HPDE6-E6E7 (cell line): ENCODE results near the gene CABLES1.
A peak's percentile ranks its signal among the peaks of the same experiment; 100 is the strongest.
"Not testable (repeated sequence)": the region's sequence is repeated elsewhere in the genome, so short reads cannot be mapped to it uniquely, and the experiment has no call there.

Source experiments
- DNase-seq: peaks from one replicate; pipeline ENCODE4 v3.0.0; 2011; ENCODE audit warnings: missing footprints; ENCODE audit errors: extremely low spot score

Gene CABLES1, protein sequence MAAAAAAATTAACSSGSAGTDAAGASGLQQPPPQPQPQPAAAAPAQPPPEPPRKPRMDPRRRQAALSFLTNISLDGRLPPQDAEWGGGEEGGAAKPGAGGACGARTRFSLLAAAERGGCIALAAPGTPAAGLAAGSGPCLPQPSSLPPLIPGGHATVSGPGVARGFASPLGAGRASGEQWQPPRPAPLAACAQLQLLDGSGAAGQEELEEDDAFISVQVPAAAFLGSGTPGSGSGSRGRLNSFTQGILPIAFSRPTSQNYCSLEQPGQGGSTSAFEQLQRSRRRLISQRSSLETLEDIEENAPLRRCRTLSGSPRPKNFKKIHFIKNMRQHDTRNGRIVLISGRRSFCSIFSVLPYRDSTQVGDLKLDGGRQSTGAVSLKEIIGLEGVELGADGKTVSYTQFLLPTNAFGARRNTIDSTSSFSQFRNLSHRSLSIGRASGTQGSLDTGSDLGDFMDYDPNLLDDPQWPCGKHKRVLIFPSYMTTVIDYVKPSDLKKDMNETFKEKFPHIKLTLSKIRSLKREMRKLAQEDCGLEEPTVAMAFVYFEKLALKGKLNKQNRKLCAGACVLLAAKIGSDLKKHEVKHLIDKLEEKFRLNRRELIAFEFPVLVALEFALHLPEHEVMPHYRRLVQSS

DNA sequence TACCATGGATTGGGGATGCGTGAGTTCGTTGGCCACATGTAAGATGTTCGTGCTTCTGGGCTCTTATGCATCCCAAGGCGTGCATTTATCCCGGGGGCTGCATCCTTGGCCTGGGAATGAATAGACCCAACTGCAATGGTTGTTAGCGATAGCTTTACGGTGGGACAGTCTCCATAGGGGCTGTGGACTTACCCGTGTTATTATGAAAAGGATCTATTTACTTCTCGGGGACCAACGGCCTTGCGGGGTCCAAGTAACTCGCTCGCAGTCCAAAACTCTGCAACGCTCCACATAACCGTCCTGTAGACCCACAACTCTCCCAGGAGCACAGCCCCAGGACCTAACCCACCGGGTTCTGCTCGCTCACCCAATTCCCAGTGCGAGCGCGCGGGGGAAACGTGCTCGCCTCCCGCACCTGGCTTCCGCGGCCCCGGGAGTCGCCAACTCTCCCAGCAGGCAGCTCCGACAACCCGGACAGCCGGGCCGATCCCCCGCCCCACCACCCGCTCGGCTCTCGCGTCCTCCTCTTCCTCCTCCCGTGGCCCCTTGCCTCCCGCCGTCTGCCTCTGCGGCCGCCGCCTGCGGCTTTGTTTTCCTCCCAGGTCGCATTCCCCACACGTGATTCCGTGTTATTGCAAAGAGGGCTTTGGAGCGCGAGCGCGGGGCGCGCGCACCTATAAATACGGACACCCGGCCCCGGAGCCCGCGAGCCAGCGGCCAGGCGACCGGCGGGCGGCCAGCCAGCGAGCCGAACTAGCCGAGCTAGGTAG lies at the start of gene CABLES1:
Gene CABLES1, plus strand, starts transcription at position 706 of the 770 bp plus-strand sequence. CDS start 278 bp downstream, outside the sequence.
- peak; percentile 17 for DNase-seq

DNA sequence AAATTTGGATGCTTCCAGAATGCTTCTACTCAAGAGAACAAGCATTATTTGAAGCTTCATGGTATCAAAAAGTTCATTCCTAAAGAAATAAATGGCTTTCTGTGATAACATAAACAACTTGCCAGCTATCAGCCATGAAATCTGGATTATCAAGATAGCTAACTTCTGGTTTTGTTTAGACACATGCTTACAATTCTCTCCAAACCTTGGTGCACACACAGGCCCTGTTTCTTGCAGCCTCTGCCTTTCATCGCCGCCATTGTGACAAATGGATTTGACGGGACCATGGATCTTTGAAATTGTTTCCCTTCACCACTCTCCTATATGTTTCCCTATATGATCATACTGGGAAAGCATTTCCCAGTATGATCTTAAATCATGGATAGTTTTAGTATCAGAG lies 47.9 kb upstream of the CABLES1 start:
- no peak for DNase-seq

DNA sequence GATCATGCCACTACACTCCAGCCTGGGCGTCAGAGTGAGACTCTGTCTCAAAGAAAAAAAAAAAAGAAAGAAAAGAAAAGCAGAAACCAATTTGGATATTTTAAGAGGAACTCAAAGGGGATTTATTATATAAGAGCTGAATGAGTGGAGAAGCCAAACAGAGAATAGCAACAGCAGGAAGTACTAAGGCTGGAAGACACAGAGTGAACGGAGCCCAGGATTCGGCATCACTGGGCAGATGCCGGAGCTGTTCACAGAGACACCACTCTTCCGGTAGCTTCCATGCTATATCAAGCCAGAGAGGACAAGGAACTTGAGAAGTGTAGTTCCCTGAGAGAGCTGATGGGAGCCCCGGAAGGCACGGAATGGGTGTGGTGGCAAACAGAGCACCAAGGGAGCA lies 47.0 kb upstream of the CABLES1 start:
- no peak for DNase-seq

DNA sequence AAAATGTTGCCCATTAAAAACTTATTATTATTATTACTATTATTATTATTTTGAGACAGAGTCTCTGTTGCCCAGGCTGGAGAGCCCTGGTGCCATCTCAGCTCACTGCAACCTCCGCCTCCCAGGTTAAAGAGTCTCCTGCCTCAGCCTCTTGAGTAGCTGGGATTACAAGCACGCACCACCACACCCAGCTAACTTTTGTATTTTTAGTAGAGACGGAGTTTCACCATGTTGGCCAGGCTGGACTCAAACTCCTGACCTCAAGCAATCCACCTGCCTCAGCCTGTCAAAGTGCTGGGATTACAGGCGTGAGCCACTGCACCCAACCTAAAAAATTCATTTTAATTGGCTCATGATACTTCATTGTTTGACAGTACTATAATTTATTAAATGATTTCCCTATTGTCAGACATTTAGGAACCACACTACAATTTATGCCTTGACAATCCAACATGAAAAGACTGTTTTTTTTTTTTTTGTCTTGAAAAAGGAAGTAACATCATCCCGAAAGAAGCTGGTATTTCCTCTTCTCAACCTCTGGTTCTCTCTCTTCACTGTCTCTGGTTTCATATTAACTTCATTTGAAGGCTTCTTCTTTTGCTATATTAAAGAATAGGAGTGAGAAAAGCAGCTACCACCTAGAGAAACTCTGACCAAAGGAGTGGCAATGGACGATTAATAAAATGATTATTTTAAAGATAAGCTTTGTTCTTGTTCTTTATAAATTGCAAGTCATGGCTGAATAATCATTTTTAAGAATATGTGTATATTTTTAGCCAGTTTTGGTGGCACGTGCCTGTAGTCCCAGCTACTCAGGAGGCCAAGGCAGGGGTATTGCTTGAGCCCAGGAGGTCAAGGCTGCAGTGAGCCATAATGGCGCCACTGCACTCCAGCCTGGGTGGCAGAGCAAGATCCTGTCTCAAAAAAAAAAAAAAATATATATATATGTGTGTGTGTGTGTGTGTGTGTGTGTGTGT lies 44.0 kb upstream of the CABLES1 start:
- DNase-seq = not testable (repeated sequence)

DNA sequence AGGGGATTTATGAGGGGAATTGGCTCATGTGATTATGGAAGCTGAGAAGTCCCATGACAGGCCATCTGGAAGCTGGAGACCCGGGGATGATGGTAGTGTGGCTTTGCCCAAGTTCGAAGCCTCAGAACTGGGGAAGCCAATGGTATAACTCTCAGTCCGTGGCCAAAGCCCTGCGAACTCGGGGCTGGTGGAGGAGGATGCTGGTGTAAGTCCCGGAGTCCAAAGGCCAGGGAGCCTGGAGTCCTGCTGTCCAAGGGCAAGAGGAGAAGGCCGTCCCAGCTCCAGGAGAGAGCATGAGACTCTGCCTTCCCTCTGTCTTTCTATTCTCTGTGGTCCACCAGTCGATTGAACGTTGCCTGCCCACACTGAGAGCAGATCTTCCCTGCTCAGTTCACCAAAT lies 43.2 kb upstream of the CABLES1 start:
- DNase-seq = no peak

DNA sequence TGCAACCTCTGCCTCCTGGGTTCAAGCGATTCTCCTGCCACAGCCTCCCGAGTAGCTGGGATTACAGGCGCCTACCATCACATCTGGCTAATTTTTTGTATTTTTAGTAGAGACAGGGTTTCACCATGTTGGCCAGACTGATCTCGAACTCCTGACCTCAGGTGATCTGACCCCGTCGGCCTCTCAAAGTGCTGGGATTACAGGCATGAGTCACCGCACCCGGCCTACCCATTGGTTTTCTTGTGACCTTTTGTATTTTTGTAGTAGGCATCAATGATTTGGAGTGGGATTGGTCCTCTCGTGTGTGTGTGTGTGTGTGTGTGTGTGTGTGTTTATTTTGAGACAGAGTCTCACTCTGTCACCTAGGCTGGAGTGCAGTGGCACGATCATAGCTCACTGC lies 42.2 kb upstream of the CABLES1 start:
- not testable (repeated sequence) for DNase-seq

DNA sequence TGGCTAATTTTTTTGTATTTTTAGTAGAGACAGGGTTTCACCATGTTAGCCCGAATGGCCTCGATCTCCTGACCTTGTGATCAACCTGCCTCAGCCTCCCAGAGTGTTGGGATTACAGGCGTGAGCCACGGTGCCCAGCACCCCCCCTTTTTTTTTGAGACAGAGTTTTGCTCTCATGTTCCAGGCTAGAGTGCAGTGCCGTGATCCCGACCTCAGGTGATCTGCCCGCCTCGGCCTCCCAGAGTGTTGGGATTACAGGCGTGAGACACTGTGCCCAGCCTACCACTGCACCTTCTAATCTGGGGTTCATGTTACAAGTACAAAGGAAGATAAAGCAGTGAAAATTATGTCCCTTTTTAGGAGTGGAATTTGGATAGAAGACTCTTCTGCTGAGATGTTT lies 41.5 kb upstream of the CABLES1 start:
- no peak for DNase-seq

DNA sequence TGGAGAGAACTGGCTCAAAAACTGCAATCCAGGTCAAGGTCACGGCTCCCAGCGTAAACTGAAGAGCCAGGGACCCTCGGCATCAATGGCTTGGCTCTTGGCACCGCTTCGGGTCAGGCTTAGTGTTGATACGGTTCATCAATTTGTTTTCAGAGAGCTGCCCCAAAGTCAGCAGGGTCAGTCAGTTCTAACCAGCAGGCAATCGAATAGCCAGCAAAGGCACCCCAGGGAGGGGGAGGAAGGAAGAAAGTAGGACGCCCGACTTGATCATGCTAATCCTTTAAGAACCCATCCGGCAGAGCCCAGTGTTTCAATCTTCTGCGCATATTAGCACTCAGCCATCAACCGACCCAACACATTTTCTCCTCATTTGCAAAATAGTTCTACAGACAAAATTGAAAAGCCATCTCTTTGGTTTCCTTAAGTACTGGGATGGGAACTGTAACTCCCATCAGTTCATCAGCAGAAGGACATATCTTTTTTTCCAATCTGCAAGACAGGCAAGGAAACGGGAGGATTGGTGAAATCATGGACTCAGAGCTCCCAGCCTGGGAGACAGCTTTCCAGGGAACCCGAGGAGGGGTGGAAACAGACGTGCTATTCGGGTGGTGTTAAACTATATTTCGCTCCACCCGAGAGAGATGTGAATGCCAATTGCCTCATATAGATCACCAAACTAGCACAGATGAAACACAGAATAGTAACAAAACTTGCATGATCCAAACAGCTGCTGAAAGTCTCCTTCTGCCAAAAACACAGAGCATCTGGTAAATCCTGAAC lies 40.7 kb upstream of the CABLES1 start:
- DNase-seq = no peak

DNA sequence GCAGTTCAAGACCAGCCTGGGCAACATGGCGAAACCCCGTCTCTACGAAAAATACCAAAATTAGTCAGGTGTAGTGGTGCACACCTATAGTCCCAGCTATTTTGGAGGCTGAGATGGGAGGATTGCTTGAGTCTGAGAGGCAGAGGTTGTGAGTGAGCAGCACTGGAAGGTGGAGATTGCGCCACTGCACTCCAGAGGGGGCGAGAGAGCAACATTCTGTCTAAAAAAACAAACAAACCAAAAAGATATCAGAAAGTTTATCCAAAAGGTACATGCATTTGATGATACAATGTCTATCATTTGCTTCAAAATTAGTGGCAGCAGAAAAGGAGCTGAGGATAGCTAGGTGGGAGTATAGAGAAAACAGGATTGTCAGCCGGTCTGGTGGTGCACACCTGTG lies 39.8 kb upstream of the CABLES1 start:
- DNase-seq = no peak

DNA sequence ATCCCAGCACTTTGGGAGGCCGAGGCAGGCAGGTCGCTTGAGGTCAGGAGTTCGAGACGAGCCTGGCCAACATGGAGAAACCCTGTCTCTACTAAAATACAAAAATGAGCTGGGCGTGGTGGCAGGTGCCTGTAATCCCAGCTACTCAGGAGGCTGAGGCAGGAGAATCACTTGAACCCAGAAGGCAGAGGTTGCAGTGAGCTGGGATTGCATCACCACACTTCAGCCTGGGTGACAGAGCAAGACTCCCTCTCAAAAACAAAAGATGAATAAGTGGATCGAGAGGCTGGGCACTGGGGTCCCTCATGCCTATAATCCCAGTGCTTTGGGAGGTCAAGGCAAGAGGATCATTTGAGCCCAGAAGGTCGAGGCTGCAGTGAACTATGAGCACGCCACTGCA lies 38.3 kb upstream of the CABLES1 start:
- DNase-seq = not testable (repeated sequence)

DNA sequence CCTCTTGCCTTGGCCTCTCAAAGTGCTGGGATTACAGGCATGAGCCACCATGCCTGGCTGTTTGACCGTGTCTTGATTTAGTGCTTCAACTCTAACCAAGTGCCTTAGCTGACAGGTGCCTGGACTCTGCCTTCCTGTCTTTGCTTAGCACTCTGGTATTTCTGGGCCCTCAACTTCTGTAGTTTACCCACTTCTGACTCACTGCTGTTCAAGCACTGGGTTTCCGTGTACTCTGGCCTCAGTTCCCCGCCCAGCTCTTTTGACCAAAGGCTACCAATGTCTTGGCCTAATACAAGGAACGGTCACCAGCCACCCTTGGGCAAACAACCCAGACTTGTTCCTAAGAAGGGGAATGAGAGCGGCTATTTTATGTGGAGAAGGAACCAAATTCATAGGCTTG lies 35.7 kb upstream of the CABLES1 start:
- peak; percentile 28 for DNase-seq

DNA sequence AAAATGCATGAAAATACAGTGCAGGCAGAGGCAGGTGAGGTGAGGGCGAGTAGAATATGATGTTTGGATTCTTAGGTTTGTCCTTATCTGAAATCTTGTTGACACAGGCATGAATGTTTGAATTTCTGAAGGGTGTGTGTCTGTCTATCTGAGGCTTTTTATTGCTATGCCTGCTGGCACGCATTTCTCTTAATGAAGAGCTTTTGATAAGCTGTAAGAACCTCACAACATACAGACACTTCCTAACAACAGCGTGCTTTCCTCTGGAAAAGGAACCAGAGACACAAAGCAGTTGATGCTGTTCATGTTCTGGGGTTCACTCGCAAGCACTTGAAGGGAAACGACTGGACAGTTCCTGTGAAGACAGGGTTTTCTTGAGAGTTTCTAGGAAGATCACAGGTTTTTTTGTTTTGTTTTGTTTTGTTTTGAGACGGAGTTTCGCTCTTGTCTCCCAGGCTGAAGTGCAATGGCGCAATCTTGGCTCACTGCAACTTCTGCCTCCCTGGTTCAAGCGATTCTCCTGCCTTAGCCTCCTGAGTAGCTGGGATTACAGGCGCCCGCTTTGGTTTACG lies 33.3 kb upstream of the CABLES1 start:
- DNase-seq = no peak

DNA sequence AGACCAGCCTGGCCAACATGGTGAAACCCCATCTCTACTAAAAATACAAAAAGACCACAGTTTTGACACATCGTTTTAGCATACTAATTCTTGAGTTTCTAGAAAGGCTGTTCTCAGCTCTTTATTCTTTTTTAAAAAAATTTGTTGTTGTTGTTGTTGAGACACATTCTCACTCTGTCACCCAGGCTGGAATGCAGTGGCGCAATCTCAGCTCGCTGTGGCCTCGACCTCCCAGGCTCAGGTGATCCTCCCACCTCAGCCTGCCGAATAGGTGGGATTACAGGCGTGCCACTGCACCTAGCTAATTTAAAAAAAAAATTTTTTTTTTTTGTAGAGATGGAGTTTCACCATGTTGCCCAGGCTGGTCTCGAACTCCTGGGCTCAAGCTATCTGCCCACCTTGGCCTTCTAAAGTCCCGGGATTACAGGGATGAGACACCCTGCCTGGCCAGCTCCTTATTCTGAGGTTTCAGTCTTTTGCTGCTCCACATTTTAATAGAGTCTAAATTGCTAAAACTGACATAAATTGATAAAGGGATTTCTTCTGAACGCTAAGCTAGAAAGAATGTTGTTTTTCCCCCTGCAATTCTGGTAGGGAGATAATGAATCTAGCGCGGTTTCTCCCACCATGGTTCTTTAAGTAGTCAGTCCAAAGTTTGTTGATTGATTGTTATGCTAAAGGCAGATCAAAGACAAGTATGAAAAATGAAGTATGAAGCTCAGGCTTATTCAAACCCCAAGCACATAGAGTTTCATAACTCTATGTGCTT lies 32.6 kb upstream of the CABLES1 start:
- no peak for DNase-seq

DNA sequence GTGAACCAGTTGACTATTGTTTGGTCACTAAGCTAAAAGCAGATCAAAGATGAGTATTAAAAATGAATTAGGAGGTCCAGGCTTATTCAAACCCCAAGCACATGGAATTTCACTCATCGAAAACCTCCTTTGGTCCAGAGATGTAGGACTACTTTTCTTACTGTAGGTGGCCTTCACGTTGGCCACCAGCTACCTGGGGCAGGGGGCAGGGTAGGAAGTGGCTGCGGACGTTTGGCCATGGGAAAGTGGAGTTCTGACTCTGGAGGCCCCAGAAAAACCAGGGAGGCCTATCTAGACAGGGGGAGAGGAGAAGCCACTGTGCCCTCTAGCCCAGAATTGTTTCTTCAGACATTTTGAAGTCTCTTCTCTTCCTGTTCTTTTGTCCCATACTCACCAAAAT lies 31.8 kb upstream of the CABLES1 start:
- DNase-seq = no peak

DNA sequence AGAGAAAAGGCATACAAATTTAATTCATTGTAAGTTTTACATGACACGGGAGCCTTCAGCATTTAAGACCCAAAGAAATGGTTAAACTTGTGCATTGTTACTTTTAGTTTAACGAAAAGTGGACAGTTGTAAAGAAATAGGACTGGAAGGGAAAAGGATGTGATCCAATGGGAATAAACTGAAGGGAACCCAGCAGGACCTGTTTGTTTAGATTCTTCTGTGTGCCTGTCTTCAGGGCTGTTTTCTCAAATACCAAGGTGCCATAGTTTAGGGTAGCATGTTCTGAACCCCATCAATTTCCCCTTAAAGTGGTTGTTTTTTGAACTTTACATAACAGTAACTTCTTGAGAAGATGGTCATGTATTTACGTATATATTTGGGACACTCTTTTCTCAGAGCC lies 30.3 kb upstream of the CABLES1 start:
- DNase-seq = no peak

DNA sequence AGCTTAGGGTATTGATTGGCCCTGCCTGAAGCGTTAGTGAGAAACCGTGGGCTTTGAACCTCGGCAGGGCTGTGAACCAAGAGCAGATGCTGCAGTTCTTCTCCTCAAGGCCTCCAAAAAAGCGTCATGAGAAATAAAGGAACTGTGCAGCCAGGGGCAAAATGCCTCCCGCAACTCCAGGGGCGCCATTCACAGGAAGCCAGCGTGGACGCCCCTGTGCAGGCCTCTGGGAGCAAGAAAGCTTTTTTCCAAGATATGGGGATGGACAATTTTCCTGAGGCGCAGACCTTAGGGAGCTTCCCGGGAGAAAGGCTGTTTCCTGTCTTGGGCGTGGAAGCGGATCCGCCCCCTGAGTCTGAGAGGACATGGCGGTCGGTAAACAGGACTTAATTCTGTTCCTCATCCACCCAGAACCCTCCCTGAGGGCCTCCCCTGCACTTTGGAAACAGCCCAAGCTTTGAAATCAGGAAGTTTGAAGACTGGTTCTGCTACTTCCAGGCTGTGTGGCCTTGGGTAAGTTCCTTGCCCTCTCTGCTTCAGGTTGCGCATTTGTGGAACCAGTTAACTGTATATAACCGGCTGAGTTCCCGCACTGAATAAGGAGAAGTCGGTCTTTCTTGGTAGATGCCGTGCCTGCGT lies 29.6 kb upstream of the CABLES1 start:
- no peak for DNase-seq

DNA sequence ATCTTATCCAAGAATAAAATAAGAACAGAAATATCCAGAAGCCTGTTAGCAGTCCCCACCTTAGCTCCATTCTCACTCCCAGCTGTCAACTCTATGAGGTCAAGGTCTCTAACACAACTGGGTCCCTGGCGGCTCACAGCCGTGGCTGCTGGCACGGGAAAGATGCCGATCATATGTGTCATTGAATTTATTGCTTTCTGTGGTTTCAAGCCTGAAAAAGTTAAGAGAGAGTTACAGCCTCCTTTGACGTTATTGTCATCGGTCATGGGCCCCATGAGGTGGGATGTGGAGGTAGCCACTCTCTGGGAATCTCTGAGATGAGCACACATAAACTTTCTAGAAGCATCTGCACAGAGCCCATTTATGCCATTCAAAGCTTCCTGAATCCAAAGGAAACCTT lies 28.7 kb upstream of the CABLES1 start:
- peak; percentile 43 for DNase-seq

DNA sequence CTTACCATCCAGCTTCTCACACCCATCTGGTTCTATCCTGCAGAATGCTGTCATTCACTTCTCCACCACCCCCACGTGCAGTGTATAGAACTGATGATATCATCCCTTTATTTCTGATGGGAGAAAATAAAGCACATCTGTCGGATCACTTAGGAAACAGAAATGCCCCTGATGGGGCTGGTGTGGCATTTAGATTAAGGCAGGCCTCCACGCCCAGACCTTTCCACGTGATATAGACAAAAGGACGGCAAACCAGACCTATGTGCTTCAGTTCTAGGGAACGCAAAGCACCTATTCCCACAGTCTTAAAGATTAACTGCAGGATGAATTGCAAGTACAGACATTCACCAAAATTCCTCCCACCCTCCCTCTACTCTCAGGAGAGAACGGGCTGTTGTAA lies 27.6 kb upstream of the CABLES1 start:
- no peak for DNase-seq

DNA sequence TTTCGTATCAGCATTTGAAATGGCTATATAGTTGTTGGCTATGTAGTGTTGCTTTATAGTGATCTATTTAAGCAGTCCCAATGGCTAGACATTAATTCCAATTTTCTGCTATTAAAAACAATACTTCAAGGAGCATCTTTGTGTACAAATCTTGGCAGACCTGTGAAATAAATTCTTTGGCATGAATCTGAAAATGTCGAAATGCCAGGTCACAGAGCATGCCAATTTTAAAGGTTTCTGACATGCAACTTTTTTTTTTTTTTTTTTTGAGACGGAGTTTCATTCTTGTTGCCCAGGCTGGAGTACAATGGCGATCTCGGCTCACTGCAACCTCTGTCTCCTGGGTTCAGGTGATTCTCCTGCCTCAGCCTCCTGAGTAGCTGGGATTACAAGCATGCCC lies 26.8 kb upstream of the CABLES1 start:
- DNase-seq = no peak
